ENCODE measurements around the gene SKA2.

Gene SKA2

GRCh38 chr17:59093145-59093701 lies 61.8 kb downstream of the SKA2 start:
- TF ChIP-seq TEAD4 (IDR thresholded peaks at IDR 0.05) (no peak), USF1 (IDR thresholded peaks at IDR 0.05) (no peak), EGR1 (IDR thresholded peaks at IDR 0.05) (no peak)

GRCh38 chr17:59084154-59084553 lies 70.8 kb downstream of the SKA2 start:
- no peak for TF ChIP-seq TEAD4 (IDR thresholded peaks at IDR 0.05)
- no peak for TF ChIP-seq MAX (IDR thresholded peaks at IDR 0.05)
- no peak for TF ChIP-seq CEBPB (IDR thresholded peaks at IDR 0.05)
- no peak for TF ChIP-seq REST (IDR thresholded peaks at IDR 0.05; ENCODE audit: low read depth)
- no peak for TF ChIP-seq CREB1 (IDR thresholded peaks at IDR 0.05; ENCODE audit: low read depth)
- no peak for TF ChIP-seq RAD21 (IDR thresholded peaks at IDR 0.05; ENCODE audit: low read depth)
- TF ChIP-seq EP300 (IDR thresholded peaks at IDR 0.05; ENCODE audit: borderline replicate concordance) = no peak
- TF ChIP-seq EGR1 (IDR thresholded peaks at IDR 0.05) = no peak
- TF ChIP-seq FOXM1 (IDR thresholded peaks at IDR 0.05; ENCODE audit: borderline replicate concordance, low read depth) = no peak
- TF ChIP-seq USF1 (IDR thresholded peaks at IDR 0.05) = no peak
- TF ChIP-seq NFIC (IDR thresholded peaks at IDR 0.05) = no peak

GRCh38 chr17:59074494-59074893 lies 80.5 kb downstream of the SKA2 start:
- no peak for TF ChIP-seq TCF12 (IDR thresholded peaks at IDR 0.05; ENCODE audit: low read depth)
- TF ChIP-seq REST (IDR thresholded peaks at IDR 0.05; ENCODE audit: low read depth) = no peak
- no peak for TF ChIP-seq NFIC (IDR thresholded peaks at IDR 0.05)
- TF ChIP-seq RAD21 (IDR thresholded peaks at IDR 0.05; ENCODE audit: low read depth) = no peak
- TF ChIP-seq CREB1 (IDR thresholded peaks at IDR 0.05; ENCODE audit: low read depth) = no peak
- TF ChIP-seq EGR1 (IDR thresholded peaks at IDR 0.05) = no peak
- no peak for TF ChIP-seq CEBPB (IDR thresholded peaks at IDR 0.05)
- no peak for TF ChIP-seq MAX (IDR thresholded peaks at IDR 0.05)
- TF ChIP-seq ZBTB7A (IDR thresholded peaks at IDR 0.05; ENCODE audit: low read depth) = no peak
- TF ChIP-seq TEAD4 (IDR thresholded peaks at IDR 0.05) = no peak
- TF ChIP-seq FOXM1 (IDR thresholded peaks at IDR 0.05; ENCODE audit: borderline replicate concordance, low read depth) = no peak
- no peak for TF ChIP-seq TAF1 (IDR thresholded peaks at IDR 0.05; ENCODE audit: low read depth)

GRCh38 chr17:59073972-59074371 lies 81.0 kb downstream of the SKA2 start:
- TF ChIP-seq FOXM1 (IDR thresholded peaks at IDR 0.05; ENCODE audit: borderline replicate concordance, low read depth) (no peak), RAD21 (IDR thresholded peaks at IDR 0.05; ENCODE audit: low read depth) (no peak), MAX (IDR thresholded peaks at IDR 0.05) (no peak), REST (IDR thresholded peaks at IDR 0.05; ENCODE audit: low read depth) (no peak), CREB1 (IDR thresholded peaks at IDR 0.05; ENCODE audit: low read depth) (no peak), NFIC (IDR thresholded peaks at IDR 0.05) (no peak), TEAD4 (IDR thresholded peaks at IDR 0.05) (no peak), CEBPB (IDR thresholded peaks at IDR 0.05) (no peak), TCF12 (IDR thresholded peaks at IDR 0.05; ENCODE audit: low read depth) (no peak), ZBTB7A (IDR thresholded peaks at IDR 0.05; ENCODE audit: low read depth) (no peak), YY1 (IDR thresholded peaks at IDR 0.05; ENCODE audit: low read depth) (no peak), EP300 (IDR thresholded peaks at IDR 0.05; ENCODE audit: borderline replicate concordance) (no peak), TAF1 (IDR thresholded peaks at IDR 0.05; ENCODE audit: low read depth) (no peak), USF1 (IDR thresholded peaks at IDR 0.05) (no peak), EGR1 (IDR thresholded peaks at IDR 0.05) (no peak)
